HepG2 (cell line): Measurements from ENCODE around the gene TUT7. TPM values are rescaled to one million over a fixed set of nuclear protein-coding genes. Genes with fewer than 3 reads are reported as not detected.

Source experiments
- EEA1 ChIP-seq: sonication (generic); formaldehyde crosslinking; IDR thresholded peaks from 2 replicates; pipeline ENCODE4 v1.5.1; 2020; ENCODE audit warnings: mild to moderate bottlenecking, missing genetic modification reagents, borderline replicate concordance
- EED ChIP-seq: sonication (generic); formaldehyde crosslinking; IDR thresholded peaks from 2 replicates; pipeline ENCODE4 v1.5.0; 2020; ENCODE audit warnings: mild to moderate bottlenecking, missing genetic modification reagents
- ETV6 ChIP-seq: sonication (generic); formaldehyde crosslinking; conservative IDR thresholded peaks from 2 replicates; pipeline ENCODE4 v1.4.0; 2020; ENCODE audit warnings: missing genetic modification reagents
- GATA4 ChIP-seq: sonication (generic); IDR thresholded peaks from 2 replicates; pipeline ENCODE4 v1.6.1; 2016; ENCODE audit warnings: antibody characterized with exemption, low read depth, borderline replicate concordance
- KDM5B ChIP-seq: sonication (generic); formaldehyde crosslinking; IDR thresholded peaks from 2 replicates; pipeline ENCODE4 v1.4.0; 2020; ENCODE audit warnings: missing genetic modification reagents, mild to moderate bottlenecking, borderline replicate concordance
- MTF2 ChIP-seq: sonication (generic); formaldehyde crosslinking; IDR thresholded peaks from 2 replicates; pipeline ENCODE4 v1.5.0; 2020; ENCODE audit warnings: missing genetic modification reagents, borderline replicate concordance
- MXD4 ChIP-seq: IDR thresholded peaks from 2 replicates; pipeline ENCODE4 v1.6.1; 2016; ENCODE audit warnings: mild to moderate bottlenecking, missing biosample characterization, missing genetic modification reagents
- PRMT3 ChIP-seq: sonication (generic); formaldehyde crosslinking; IDR thresholded peaks from 2 replicates; pipeline ENCODE4 v1.8.1; 2022; ENCODE audit warnings: low read depth, mild to moderate bottlenecking, moderate library complexity, missing genetic modification reagents, borderline replicate concordance
- RAD21 ChIP-seq: fragments of 450-650 bp; formaldehyde crosslinking; IDR thresholded peaks from 2 replicates; pipeline ENCODE4 v1.5.0; 2020; ENCODE audit warnings: mild to moderate bottlenecking
- XBP1 ChIP-seq: sonication (generic); formaldehyde crosslinking; IDR thresholded peaks from 2 replicates; pipeline ENCODE4 v1.5.0; 2020; ENCODE audit warnings: missing genetic modification reagents
- ZFP41 ChIP-seq: sonication (generic); formaldehyde crosslinking; IDR thresholded peaks from 2 replicates; pipeline ENCODE4 v1.4.0; 2020; ENCODE audit warnings: mild to moderate bottlenecking, missing genetic modification reagents, borderline replicate concordance
- ZFP82 ChIP-seq: sonication (generic); formaldehyde crosslinking; IDR thresholded peaks from 2 replicates; pipeline ENCODE4 v1.5.1; 2020; ENCODE audit warnings: mild to moderate bottlenecking, missing genetic modification reagents, borderline replicate concordance
- ZNF101 ChIP-seq: sonication (generic); formaldehyde crosslinking; IDR thresholded peaks from 2 replicates; pipeline ENCODE4 v1.4.0; 2020; ENCODE audit warnings: mild to moderate bottlenecking, low read depth, missing genetic modification reagents, borderline replicate concordance
- ZNF160 ChIP-seq: sonication (generic); formaldehyde crosslinking; IDR thresholded peaks from 2 replicates; pipeline ENCODE4 v1.8.0; 2022; ENCODE audit warnings: mild to moderate bottlenecking, inconsistent platforms, missing genetic modification reagents
- ZNF17 ChIP-seq: sonication (generic); formaldehyde crosslinking; IDR thresholded peaks from 2 replicates; pipeline ENCODE4 v1.5.0; 2020; ENCODE audit warnings: mild to moderate bottlenecking, missing genetic modification reagents
- ZNF256 ChIP-seq: sonication (generic); formaldehyde crosslinking; conservative IDR thresholded peaks from 2 replicates; pipeline ENCODE4 v1.4.0; 2020; ENCODE audit warnings: missing genetic modification reagents
- ZNF430 ChIP-seq: sonication (generic); formaldehyde crosslinking; IDR thresholded peaks from 2 replicates; pipeline ENCODE4 v1.9.0; 2021; ENCODE audit warnings: mild to moderate bottlenecking, missing genetic modification reagents
- ZNF607 ChIP-seq: sonication (generic); formaldehyde crosslinking; IDR thresholded peaks from 2 replicates; pipeline ENCODE4 v1.5.1; 2020; ENCODE audit warnings: missing genetic modification reagents, mild to moderate bottlenecking, borderline replicate concordance
- ZNF644 ChIP-seq: IDR thresholded peaks from 2 replicates; pipeline ENCODE4 v1.6.1; 2016; ENCODE audit warnings: low read depth
- polyA plus RNA-seq, 8 experiments: library from polyadenylated mRNA; depleted of rRNA in 3 of 8; stranded (reverse) in 7 of 8; unstranded in 1 of 8; fragments of >200 nt; fragmentation: Illumina TruSeq in 4 of 8; extraction: Trizol in 4 of 8; gene quantifications; 2 replicates each; pipeline versions ENCODE4 v1.2.1 to v1.2.3, GENCODE V29; 2011 to 2016; ENCODE audit warnings: low read depth in 4 of 8, missing spikeins in 1 of 8, mixed read lengths in 1 of 8; ENCODE audit not compliant: insufficient read depth in 1 of 8
- total RNA-seq, 5 experiments: library from RNA; depleted of rRNA; stranded (reverse); fragments of >200 nt; fragmentation: Illumina TruSeq; extraction: Trizol; gene quantifications; 2 replicates each; pipeline ENCODE4 v1.2.3, GENCODE V29; 2016; ENCODE audit warnings: low read depth in 1 of 5
- TF ChIP-seq, protein P1 (sequence below): sonication (generic); formaldehyde crosslinking; IDR thresholded peaks from 2 replicates; pipeline ENCODE4 v1.4.0; 2020; ENCODE audit warnings: missing genetic modification reagents
- TF ChIP-seq, protein P2 (sequence below): sonication (generic); formaldehyde crosslinking; IDR thresholded peaks from 2 replicates; pipeline ENCODE4 v1.4.0; 2020; ENCODE audit warnings: missing genetic modification reagents

Gene TUT7
- total and polyA plus RNA-seq, 2 of the 13 experiments (the other 11 are each of a cell fraction or from before 2014, with no cell fraction given) = 12.0 to 19.4 TPM

DNA sequence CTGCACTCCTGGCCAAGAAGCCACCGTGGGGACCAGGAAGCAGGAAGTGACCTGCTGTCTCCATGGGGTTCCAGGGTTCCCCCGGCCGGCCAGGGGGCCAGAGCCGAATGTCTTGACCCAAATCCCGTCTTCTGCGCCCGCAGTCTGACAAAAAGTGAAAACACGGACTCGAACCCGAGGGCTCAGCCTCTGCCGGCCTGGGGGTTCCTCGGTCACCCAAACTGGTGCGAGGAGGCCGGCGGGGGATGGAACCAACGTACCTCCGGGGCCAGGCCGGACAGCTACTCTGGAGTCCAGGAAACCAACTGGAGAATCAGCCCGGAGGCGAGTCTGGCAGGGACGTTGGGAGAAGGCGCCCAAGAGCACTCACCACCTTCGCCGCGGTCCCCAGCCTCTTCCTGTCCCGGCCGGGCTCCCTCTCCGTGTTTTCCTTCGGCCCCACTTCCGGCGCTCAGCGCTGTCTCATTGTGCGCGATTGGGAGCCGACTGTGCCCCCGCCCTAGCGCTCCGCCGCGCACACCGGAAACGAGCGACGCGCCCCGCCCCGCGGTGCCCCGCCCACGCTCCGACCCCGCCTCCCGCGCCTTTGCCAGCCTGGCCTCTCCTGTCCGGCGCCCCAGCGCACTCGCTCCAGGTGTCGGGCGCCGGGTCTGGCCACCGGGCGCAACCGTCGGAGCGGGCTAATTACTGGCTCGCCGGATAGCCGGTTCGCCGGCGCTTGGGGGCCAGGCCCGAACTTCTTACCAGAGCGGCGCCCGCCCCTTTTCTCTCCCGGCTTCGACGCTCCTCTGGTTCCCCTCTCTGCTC, at the start of gene TUT7 (continued):
- TF ChIP-seq ZNF101 (CRISPR knock-in tag) = no peak
- peak; percentile 83; the same call in 1 of the 2 replicates for TF ChIP-seq ZNF17
- peak; percentile 93 for TF ChIP-seq KDM5B (CRISPR knock-in tag)
- TF ChIP-seq ZNF256 (CRISPR knock-in tag) = 0 out of 2 replicates have a peak, but pooled peaks have one; percentile 12
- TF ChIP-seq EEA1 = peak; percentile 54
- peak; percentile 83; the same call in 1 of the 2 replicates for TF ChIP-seq ZNF607 (CRISPR knock-in tag)
- no peak for TF ChIP-seq ZNF644 (CRISPR knock-in tag)
- no peak for TF ChIP-seq ZFP41 (CRISPR knock-in tag)
- peak; percentile 21; the same call in 1 of the 2 replicates for TF ChIP-seq GATA4
- TF ChIP-seq MTF2 = peak; percentile 93
- TF ChIP-seq RAD21 (CRISPR knock-in tag) = peak; percentile 63
- TF ChIP-seq ZNF160 (CRISPR knock-in tag) = peak; percentile 40; the same call in 1 of the 2 replicates
- peak; percentile 66; the same call in 1 of the 2 replicates for TF ChIP-seq PRMT3 (CRISPR knock-in tag)
- peak; percentile 93 for TF ChIP-seq ZFP82
- TF ChIP-seq ZNF430 (CRISPR knock-in tag) = peak; percentile 86; the same call in 1 of the 2 replicates
- TF ChIP-seq EED (CRISPR knock-in tag) = peak; percentile 70
- no peak for TF ChIP-seq XBP1 (CRISPR knock-in tag)
- TF ChIP-seq, protein P1, sequence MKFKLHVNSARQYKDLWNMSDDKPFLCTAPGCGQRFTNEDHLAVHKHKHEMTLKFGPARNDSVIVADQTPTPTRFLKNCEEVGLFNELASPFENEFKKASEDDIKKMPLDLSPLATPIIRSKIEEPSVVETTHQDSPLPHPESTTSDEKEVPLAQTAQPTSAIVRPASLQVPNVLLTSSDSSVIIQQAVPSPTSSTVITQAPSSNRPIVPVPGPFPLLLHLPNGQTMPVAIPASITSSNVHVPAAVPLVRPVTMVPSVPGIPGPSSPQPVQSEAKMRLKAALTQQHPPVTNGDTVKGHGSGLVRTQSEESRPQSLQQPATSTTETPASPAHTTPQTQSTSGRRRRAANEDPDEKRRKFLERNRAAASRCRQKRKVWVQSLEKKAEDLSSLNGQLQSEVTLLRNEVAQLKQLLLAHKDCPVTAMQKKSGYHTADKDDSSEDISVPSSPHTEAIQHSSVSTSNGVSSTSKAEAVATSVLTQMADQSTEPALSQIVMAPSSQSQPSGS (CRISPR knock-in tag) = 0 out of 2 replicates have a peak, but pooled peaks have one; percentile 5
- peak; percentile 67; the same call in 1 of the 2 replicates for TF ChIP-seq MXD4 (CRISPR knock-in tag)
- TF ChIP-seq ETV6 (CRISPR knock-in tag) = no peak; the same call in 1 of the 2 replicates
- TF ChIP-seq, protein P2, sequence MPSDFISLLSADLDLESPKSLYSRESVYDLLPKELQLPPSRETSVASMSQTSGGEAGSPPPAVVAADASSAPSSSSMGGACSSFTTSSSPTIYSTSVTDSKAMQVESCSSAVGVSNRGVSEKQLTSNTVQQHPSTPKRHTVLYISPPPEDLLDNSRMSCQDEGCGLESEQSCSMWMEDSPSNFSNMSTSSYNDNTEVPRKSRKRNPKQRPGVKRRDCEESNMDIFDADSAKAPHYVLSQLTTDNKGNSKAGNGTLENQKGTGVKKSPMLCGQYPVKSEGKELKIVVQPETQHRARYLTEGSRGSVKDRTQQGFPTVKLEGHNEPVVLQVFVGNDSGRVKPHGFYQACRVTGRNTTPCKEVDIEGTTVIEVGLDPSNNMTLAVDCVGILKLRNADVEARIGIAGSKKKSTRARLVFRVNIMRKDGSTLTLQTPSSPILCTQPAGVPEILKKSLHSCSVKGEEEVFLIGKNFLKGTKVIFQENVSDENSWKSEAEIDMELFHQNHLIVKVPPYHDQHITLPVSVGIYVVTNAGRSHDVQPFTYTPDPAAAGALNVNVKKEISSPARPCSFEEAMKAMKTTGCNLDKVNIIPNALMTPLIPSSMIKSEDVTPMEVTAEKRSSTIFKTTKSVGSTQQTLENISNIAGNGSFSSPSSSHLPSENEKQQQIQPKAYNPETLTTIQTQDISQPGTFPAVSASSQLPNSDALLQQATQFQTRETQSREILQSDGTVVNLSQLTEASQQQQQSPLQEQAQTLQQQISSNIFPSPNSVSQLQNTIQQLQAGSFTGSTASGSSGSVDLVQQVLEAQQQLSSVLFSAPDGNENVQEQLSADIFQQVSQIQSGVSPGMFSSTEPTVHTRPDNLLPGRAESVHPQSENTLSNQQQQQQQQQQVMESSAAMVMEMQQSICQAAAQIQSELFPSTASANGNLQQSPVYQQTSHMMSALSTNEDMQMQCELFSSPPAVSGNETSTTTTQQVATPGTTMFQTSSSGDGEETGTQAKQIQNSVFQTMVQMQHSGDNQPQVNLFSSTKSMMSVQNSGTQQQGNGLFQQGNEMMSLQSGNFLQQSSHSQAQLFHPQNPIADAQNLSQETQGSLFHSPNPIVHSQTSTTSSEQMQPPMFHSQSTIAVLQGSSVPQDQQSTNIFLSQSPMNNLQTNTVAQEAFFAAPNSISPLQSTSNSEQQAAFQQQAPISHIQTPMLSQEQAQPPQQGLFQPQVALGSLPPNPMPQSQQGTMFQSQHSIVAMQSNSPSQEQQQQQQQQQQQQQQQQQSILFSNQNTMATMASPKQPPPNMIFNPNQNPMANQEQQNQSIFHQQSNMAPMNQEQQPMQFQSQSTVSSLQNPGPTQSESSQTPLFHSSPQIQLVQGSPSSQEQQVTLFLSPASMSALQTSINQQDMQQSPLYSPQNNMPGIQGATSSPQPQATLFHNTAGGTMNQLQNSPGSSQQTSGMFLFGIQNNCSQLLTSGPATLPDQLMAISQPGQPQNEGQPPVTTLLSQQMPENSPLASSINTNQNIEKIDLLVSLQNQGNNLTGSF (CRISPR knock-in tag) = no peak
